SJCRH30 (cell line): ENCODE results near the gene ZC3H8. TPM values are rescaled to one million over a fixed set of nuclear protein-coding genes. Genes with fewer than 3 reads are reported as not detected.
A peak's percentile ranks its signal among the peaks of the same experiment; 100 is the strongest.

Experiments
- DNase-seq, 2 experiments: peaks; one replicate each; pipeline ENCODE4 v3.0.0-alpha.2; 2015 to 2020
- H3K27ac ChIP-seq: fragments of 250-450 bp; sonication (Bioruptor Pico); 2 replicates; pipeline ENCODE4 v1.5.1; 2020; ENCODE audit warnings: mild to moderate bottlenecking, moderate library complexity
- H3K27me3 ChIP-seq: fragments of 250-450 bp; sonication (Bioruptor Pico); 2 replicates; pipeline ENCODE4 v1.5.1; 2020; ENCODE audit warnings: mild to moderate bottlenecking, moderate library complexity
- H3K36me3 ChIP-seq: fragments of 250-450 bp; sonication (Bioruptor Pico); 2 replicates; pipeline ENCODE4 v1.5.1; 2020; ENCODE audit warnings: mild to moderate bottlenecking, moderate library complexity
- H3K4me1 ChIP-seq: fragments of 250-450 bp; sonication (Bioruptor Pico); 2 replicates; pipeline ENCODE4 v1.5.1; 2020; ENCODE audit warnings: mild to moderate bottlenecking, moderate library complexity
- H3K4me3 ChIP-seq: fragments of 250-450 bp; sonication (Bioruptor Pico); 2 replicates; pipeline ENCODE4 v1.5.1; 2020; ENCODE audit warnings: mild to moderate bottlenecking, moderate library complexity
- H3K9me3 ChIP-seq: fragments of 250-450 bp; sonication (Bioruptor Pico); replicated peaks from 2 replicates; pipeline ENCODE4 v1.5.1; 2020; ENCODE audit warnings: mild to moderate bottlenecking, moderate library complexity
- total RNA-seq: library from RNA; depleted of rRNA; stranded (reverse); fragments of >200 nt; shearing (Covaris generic); gene quantifications from 2 replicates; pipeline ENCODE4 v1.2.3, GENCODE V29; 2014

The ZC3H8 gene
- total RNA-seq, 1 experiment from 2014 or later, result 24.1 TPM

DNA sequence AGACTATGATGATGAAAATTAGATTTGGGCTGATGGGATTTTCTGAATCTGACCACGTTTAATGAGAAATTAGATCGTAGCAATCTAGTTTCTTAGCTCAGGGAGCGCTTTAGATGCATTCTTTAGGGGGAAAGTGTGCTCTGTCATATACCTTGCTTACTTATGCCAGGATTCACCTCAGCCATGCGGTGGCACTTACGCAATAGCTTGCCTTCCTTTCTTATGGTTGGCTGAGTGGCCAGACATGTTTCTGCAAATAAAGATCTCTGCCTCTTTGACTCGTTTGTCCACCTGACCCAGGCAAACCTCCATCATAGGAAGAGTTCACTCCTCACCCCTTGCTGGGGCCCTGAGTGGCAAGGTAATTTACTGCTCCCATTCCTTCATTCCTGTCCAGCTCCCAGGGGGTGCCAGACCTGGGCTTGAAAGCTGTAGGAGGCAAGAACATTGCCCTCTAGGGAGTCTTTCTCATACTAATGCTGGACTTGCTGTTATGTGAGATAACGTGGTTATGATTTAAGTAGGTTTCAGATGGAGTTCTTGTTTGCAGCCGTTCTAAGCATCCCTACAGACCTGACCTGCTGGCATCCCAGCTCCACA is 59.6 kb downstream of the ZC3H8 start:
- DNase-seq, result no peak
- Histone ChIP-seq H3K4me3 (no peak overlapping the region), H3K9me3 (no peaks in the 10 kb centered on the region), H3K36me3 (no peaks in the 10 kb centered on the region), H3K4me1 (no peaks in the 10 kb centered on the region), H3K27me3 (no peaks in the 10 kb centered on the region), H3K27ac (no peak overlapping the region)

DNA sequence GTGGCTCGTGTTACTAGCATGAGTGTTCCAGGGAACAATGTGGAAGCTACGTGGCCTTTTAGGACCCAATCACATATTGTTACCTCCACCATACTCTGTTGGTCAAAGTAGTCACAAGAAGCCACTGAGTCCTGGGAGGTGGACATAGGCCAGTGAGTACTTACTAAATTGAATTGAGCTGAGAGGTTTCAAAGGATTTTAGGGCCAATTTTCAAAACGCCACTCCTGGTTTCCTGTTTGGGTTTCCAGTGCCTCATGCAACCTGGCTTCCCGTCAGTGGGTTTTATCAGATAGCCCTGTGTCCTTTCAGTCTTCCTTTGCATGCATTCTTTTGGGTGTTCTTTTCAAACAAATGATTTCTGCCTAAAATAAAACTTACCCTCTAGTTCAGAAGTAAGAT is 60.4 kb downstream of the ZC3H8 start:
- no peak overlapping the region for H3K4me3 ChIP-seq
- no peaks in the 10 kb centered on the region for H3K27me3 ChIP-seq
- DNase-seq, result no peak
- H3K36me3 ChIP-seq, result no peaks in the 10 kb centered on the region
- no peaks in the 10 kb centered on the region for H3K4me1 ChIP-seq
- no peaks in the 10 kb centered on the region for H3K9me3 ChIP-seq
- H3K27ac ChIP-seq, result no peak overlapping the region

DNA sequence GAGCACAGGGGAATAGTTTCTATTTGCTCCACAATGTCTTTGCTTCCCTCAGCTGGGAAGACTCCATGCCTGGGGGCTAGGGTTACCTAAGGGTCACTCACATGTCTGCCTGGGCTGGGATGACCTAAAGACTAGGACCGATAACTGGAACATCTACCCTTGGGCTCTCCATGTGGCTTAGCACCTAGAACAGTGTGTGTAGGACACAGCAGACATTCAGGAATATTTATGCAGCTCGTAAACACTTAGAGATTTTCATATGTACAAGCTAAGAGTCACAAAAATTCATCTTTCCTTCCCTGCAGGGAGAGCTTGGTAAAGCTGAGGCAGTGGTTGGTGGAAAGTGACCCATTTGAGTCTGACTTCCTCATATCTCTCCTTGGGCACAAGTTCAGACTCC is 60.8 kb downstream of the ZC3H8 start:
- Histone ChIP-seq H3K27me3 (no peaks in the 10 kb centered on the region), H3K9me3 (no peaks in the 10 kb centered on the region), H3K27ac (no peak overlapping the region), H3K36me3 (no peaks in the 10 kb centered on the region), H3K4me1 (no peaks in the 10 kb centered on the region), H3K4me3 (no peak overlapping the region)
- DNase-seq, result no peak

DNA sequence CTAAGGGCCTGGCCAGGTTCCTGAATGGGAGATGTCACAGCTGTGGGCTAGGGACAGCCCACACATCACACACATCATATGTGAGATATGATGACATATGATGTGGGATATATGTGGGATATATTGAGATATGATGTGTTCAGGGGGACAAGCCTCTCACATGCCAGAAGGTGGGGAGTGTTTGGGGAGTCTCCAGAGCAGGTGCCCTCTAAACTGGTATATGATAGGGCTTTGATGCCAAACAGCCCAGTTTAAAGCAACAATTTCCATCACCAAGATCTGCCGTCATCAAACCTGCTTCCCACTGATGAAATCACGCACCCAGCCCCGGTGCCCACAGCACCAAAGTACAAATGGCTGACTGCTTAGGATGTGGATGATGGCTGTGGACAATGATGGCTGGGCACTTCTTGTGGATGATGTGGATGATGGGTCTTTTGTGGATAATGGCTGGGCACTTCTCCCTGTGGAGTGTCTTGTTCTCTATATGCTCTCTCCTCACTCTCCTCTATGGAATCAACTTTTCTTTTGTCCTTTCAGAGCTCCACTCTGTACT is 65.8 kb downstream of the ZC3H8 start:
- no peak overlapping the region for H3K27ac ChIP-seq
- H3K9me3 ChIP-seq, result no peaks in the 10 kb centered on the region
- H3K4me3 ChIP-seq, result no peak overlapping the region
- no peaks in the 10 kb centered on the region for H3K4me1 ChIP-seq
- no peaks in the 10 kb centered on the region for H3K27me3 ChIP-seq
- no peak for DNase-seq
- H3K36me3 ChIP-seq, result no peaks in the 10 kb centered on the region

DNA sequence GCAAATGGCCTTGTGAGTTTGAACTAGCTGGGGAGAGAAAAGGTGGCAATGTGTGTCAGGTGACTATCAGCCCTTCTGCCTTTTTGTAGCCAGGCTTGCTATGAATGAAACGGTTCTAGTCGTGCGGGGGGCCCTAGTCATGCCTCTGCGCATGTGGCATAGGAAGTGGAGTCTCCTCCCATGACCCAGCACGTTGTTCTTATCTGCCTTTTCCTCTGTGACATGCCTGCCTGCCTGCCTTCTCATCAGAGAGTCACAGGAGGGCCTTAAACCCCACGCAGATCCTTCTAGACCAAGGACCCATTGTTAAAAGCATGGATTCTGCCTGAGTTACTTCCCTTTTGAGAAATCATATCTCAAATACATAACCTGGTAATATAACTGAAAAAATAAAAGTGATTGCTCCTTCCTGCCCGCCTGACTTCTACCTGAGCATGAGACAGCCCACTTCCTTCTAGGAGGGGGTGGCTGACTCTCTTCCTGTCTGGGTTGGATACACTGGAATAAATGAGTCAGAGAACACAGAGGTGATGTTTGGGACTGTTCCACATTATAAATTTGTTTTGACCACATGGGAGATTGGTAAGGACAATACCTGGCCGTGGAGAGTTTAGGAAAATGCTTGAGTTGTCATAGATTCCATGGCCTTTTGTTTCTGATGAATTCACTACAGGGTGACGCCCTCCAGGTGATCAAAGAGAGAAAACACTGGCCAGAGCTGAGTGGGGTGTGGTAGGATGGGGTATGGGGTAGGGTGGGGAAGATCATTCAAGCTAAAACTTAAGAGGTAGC is 66.8 kb downstream of the ZC3H8 start:
- DNase-seq, result no peak
- Histone ChIP-seq H3K36me3 (no peaks in the 10 kb centered on the region), H3K9me3 (no peaks in the 10 kb centered on the region), H3K27me3 (no peaks in the 10 kb centered on the region), H3K4me1 (peaks cover 3% of the 10 kb centered on the region), H3K4me3 (no peak overlapping the region), H3K27ac (no peak overlapping the region)

DNA sequence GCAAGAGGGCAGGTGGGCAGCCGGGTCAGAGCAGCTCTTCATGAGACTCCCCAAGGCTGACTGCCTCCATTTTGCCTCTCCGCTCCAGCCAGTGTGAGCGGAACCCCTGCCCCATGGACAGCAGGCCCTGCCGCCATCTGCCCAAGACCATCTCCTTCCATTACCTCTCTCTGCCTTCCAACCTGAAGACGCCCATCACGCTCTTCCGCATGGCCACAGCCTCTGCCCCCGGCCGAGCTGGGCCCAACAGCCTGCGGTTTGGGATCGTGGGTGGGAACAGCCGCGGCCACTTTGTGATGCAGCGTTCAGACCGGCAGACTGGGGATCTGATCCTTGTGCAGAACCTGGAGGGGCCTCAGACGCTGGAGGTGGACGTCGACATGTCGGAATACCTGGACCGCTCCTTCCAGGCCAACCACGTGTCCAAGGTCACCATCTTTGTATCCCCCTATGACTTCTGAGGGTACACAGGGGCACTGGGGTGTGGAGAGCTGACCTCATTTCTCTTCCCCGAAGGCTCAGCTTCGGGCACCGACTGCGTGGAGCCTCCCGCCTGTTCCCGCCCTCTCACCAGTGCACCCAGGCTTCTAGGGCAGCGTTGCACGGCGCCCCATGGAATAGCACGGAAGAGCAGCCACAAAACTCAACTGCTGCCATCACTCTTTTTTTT is 67.7 kb downstream of the ZC3H8 start:
- no peak overlapping the region for H3K27ac ChIP-seq
- H3K36me3 ChIP-seq, result no peaks in the 10 kb centered on the region
- no peak overlapping the region for H3K4me3 ChIP-seq
- no peaks in the 10 kb centered on the region for H3K9me3 ChIP-seq
- no peaks in the 10 kb centered on the region for H3K27me3 ChIP-seq
- no peak for DNase-seq
- H3K4me1 ChIP-seq, result peaks cover 6% of the 10 kb centered on the region

DNA sequence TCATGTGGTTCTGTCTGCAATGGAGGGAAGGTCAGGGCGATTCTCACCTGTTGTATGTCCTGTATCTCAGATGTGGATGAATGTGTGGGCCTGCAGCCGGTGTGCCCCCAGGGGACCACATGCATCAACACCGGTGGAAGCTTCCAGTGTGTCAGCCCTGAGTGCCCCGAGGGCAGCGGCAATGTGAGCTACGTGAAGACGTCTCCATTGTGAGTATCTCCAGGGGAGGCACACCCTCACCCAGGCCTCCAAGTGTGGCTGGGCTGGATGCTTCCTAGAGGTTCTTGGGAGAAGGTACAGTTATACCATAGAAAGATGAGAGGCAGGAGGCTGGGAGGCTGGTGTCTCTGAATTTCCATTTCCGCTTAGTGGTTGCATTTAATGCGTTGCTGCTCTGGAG is 69.7 kb downstream of the ZC3H8 start:
- Histone ChIP-seq H3K27ac (no peak overlapping the region), H3K4me3 (no peak overlapping the region), H3K36me3 (no peaks in the 10 kb centered on the region), H3K4me1 (peaks cover 6% of the 10 kb centered on the region), H3K27me3 (no peaks in the 10 kb centered on the region), H3K9me3 (no peaks in the 10 kb centered on the region)
- no peak for DNase-seq

DNA sequence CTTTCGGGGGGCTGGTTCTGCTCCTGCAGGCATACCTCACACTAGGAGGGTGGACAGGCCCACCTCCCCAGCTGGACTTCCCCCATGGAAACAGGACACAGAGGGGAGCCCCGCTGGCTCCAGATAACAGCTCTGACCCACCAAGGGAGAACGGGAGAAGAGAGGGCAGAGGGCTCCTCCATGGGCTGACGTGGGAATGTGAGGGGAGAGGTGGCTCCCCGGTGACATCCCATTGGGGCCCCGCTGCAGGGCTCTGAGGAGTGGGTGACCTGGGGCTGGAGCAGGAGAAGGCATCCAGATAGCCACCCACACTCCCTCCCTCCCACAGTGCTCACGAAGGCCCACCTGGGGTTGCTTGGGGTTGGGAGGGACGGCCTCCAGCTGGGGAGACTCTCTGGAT is 70.7 kb downstream of the ZC3H8 start:
- Histone ChIP-seq H3K27me3 (no peaks in the 10 kb centered on the region), H3K27ac (no peak overlapping the region), H3K4me1 (peaks cover 6% of the 10 kb centered on the region), H3K9me3 (no peaks in the 10 kb centered on the region), H3K36me3 (no peaks in the 10 kb centered on the region), H3K4me3 (no peak overlapping the region)
- DNase-seq, result no peak

DNA sequence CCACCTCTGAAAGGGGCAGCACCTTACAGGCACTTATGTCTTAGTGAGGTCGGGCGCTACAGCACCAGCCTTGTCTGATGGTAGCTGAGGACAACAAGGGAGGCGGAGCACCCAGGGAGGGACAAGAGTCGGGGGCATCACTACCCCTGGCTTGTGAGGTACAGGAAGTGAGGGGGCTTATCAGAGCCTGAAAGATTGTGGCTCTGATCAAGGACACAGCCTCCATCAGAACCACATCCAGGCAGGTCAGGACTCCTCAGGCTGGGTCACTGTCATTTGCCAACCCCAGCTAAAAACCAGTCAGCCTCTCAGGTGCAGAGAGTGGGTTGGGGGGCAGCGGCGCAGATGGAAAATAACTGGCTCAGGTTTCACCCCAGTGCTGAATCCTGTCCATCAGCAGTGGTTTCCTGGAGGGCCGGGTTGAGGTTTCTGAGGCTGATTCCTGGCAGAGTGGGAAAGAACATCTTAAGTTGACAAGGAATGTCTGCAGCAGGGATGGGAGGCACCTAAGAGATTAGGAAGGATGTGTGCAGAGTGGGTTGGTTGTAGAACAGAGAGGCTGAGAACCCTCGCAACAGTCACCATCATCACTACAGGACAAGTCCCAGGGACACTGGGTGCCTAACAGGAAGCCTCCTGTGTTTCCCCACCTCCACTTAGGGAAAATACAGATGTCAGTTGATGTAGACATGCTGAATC is 71.4 kb downstream of the ZC3H8 start:
- H3K27me3 ChIP-seq, result no peaks in the 10 kb centered on the region
- no peak overlapping the region for H3K27ac ChIP-seq
- H3K36me3 ChIP-seq, result no peaks in the 10 kb centered on the region
- DNase-seq, result no peak
- H3K9me3 ChIP-seq, result no peaks in the 10 kb centered on the region
- H3K4me3 ChIP-seq, result no peak overlapping the region
- H3K4me1 ChIP-seq, result peaks cover 6% of the 10 kb centered on the region

DNA sequence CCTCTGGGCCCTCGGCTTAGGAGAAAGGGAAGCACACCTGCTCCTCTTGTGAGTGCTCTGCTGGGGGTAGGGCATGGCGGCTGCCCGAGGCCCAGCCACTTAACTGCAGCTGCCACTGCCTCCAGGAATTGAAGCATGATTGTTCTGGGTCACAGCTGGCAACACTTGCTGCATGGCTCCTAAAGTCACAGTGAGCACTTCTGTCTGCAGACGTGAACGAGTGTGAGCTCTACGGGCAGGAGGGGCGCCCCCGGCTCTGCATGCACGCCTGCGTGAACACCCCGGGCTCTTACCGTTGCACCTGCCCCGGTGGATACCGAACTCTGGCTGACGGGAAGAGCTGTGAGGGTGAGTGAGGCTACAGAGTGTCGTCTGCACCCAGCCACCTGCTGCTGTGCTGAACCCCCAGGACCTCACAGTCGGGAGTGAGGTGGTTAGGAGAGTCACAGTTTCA is 72.2 kb downstream of the ZC3H8 start:
- Histone ChIP-seq H3K4me1 (peaks cover 6% of the 10 kb centered on the region), H3K27me3 (no peaks in the 10 kb centered on the region), H3K27ac (no peak overlapping the region), H3K4me3 (no peak overlapping the region), H3K36me3 (no peaks in the 10 kb centered on the region), H3K9me3 (no peaks in the 10 kb centered on the region)
- DNase-seq, result peak; percentile 73 to 83

DNA sequence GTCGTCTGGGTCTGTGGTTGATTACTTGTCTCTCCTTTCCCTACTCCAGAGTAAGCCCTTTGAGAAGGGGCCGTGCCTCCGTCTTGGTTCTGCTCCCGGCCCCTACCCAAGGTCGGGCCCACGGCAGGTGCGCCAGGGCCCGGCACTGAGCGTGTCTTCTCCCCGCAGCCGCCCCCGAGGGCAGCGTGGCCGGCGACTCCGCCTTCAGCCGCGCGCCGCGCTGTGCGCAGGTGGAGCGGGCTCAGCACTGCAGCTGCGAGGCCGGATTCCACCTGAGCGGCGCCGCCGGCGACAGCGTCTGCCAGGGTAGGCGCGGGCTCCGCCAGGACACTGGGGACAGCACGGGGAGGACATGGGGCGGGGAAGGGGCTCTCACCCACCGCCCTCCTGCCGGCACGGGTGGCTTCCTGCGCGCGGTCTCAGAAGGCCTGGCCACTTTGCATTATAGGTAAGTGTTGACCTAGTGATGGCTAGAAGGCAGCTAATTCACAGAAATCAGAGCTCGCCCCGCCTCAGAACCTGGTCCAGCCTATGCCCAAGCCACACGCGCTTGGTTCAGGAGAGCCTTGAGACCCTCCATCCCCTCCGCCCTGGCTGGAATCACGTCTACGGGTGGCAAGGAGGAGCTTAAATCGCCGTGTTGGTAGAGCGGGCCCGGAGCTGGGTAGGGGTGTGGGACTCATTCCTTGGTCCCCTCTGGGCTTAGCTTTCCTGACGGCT is 73.1 kb downstream of the ZC3H8 start:
- Histone ChIP-seq H3K27ac (no peak overlapping the region), H3K9me3 (no peaks in the 10 kb centered on the region), H3K36me3 (no peaks in the 10 kb centered on the region), H3K27me3 (no peaks in the 10 kb centered on the region), H3K4me3 (no peak overlapping the region), H3K4me1 (peaks cover 6% of the 10 kb centered on the region)
- DNase-seq, result no peak

DNA sequence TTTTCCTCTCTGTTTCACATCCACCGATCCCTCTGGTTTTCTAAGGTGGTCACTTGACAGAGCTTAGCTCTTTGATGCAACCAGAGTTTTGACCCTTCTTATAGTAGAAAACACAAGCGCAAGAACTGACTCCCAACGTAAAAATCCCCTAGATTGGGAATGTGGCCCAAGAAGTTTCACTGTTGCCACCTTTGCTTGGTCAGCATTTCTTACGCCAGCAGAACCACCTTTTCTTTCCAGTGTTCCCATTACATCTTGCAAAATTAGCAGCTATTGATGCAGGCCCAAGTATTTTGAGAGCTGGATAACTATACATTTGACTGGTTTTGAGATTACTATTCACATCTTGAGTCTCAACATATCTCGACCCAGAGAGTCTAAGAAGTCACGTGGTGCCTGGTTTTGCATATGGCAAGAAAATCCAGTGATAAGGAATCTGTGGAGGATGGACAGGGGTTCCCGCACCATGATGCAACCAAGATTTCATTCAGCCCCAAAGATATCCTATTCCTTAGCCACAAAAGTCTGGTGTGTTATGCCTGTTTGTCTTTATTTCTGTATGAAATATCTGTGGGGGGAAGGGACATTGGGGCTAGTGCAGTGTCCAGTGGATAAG is 78.8 kb downstream of the ZC3H8 start:
- no peak overlapping the region for H3K27ac ChIP-seq
- no peak overlapping the region for H3K4me3 ChIP-seq
- no peaks in the 10 kb centered on the region for H3K9me3 ChIP-seq
- H3K36me3 ChIP-seq, result no peaks in the 10 kb centered on the region
- DNase-seq, result no peak
- no peaks in the 10 kb centered on the region for H3K27me3 ChIP-seq
- H3K4me1 ChIP-seq, result peaks cover 6% of the 10 kb centered on the region

DNA sequence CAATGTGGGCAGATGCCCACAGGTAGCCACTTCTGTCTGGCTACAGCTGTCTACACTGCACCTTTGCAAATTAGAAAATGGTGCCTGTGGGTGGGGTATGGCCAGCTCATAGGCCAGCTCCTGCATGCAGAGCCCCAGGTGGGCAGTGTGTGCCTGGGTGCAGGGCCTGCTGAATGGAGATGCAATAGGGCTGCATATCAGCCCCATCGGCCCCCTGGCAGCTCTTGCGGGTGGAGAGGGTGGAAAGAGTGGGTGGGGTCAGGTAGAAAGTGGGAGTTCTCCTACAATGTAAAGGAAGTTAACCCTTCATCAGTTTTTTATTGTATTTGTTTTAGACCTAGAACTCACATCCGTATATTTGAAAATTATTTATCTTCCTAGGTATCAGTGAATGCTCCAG is 79.5 kb downstream of the ZC3H8 start:
- H3K9me3 ChIP-seq, result no peaks in the 10 kb centered on the region
- H3K27me3 ChIP-seq, result no peaks in the 10 kb centered on the region
- H3K27ac ChIP-seq, result no peak overlapping the region
- peaks cover 6% of the 10 kb centered on the region for H3K4me1 ChIP-seq
- no peak for DNase-seq
- no peaks in the 10 kb centered on the region for H3K36me3 ChIP-seq
- H3K4me3 ChIP-seq, result no peak overlapping the region

DNA sequence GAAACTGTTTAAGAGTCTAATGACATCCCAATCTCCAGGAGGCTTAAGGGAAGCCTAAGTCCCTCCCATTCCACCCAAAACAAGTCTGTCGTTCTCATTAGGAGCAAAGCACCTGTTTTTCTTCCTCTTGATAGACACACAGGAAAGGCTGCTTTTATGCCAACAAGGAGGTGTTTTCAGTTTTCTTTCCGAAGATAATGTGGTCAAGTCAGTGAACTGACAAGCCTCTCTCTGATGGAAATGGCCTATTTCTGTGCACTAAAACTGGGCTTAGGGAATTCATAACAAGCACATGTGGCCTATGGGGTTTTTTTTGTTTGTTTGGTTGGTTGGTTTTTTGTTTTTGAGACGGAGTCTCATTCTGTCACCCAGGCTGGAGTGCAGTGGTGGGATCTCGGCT is 80.5 kb downstream of the ZC3H8 start:
- H3K4me3 ChIP-seq, result no peak overlapping the region
- peaks cover 6% of the 10 kb centered on the region for H3K4me1 ChIP-seq
- H3K9me3 ChIP-seq, result no peaks in the 10 kb centered on the region
- H3K27me3 ChIP-seq, result no peaks in the 10 kb centered on the region
- H3K27ac ChIP-seq, result no peak overlapping the region
- no peak for DNase-seq
- H3K36me3 ChIP-seq, result no peaks in the 10 kb centered on the region
